Osteocyte (in vitro differentiated cells): ENCODE measurements around the gene PDE4B. TPM values are rescaled to one million over a fixed set of nuclear protein-coding genes. Genes with fewer than 3 reads are reported as not detected.

Source experiments
- DNase-seq: peaks from one replicate; pipeline ENCODE4 v3.0.0; 2021; ENCODE audit warnings: mixed read lengths; ENCODE audit not compliant: unreplicated experiment; ENCODE audit errors: extremely low spot score
- H3K27ac Mint-ChIP-seq: one replicate; pipeline ENCODE4 v1.8.0; 2021; ENCODE audit warnings: mild to moderate bottlenecking, mixed read lengths; ENCODE audit not compliant: unreplicated experiment
- H3K27me3 Mint-ChIP-seq: one replicate; pipeline ENCODE4 v1.8.0; 2021; ENCODE audit warnings: mixed read lengths; ENCODE audit not compliant: unreplicated experiment
- H3K36me3 Mint-ChIP-seq: one replicate; pipeline ENCODE4 v1.8.0; 2021; ENCODE audit warnings: mixed read lengths; ENCODE audit not compliant: unreplicated experiment
- H3K4me1 Mint-ChIP-seq: one replicate; pipeline ENCODE4 v1.8.0; 2021; ENCODE audit warnings: mixed read lengths; ENCODE audit not compliant: unreplicated experiment
- H3K4me3 Mint-ChIP-seq: one replicate; pipeline ENCODE4 v1.8.0; 2021; ENCODE audit warnings: mild to moderate bottlenecking, moderate library complexity, mixed read lengths; ENCODE audit not compliant: unreplicated experiment
- H3K9me3 Mint-ChIP-seq: one replicate; pipeline ENCODE4 v1.8.0; 2021; ENCODE audit warnings: mixed read lengths; ENCODE audit not compliant: unreplicated experiment
- CTCF ChIP-seq: fragments of 200-600 bp; sonication (generic); IDR thresholded peaks from 2 replicates; pipeline ENCODE4 v1.5.0; 2021; ENCODE audit warnings: antibody characterized with exemption, mild to moderate bottlenecking, moderate library complexity
- total RNA-seq: library from RNA; stranded (reverse); gene quantifications from 2 replicates; pipeline ENCODE4 v1.2.1, GENCODE V29; 2021

The PDE4B gene
- total RNA-seq, 1 donor from 2014 or later: 53.1 TPM

- TF ChIP-seq CTCF: no peak
- no peak overlapping the region for H3K27ac Mint-ChIP-seq
- peaks cover 8% of the 10 kb centered on the region for H3K9me3 Mint-ChIP-seq
- peaks cover 3% of the 10 kb centered on the region for H3K27me3 Mint-ChIP-seq
- H3K4me3 Mint-ChIP-seq: no peak overlapping the region
- H3K4me1 Mint-ChIP-seq: no peaks in the 10 kb centered on the region
- no peaks in the 10 kb centered on the region for H3K36me3 Mint-ChIP-seq
- DNase-seq: no peak
Measured at GRCh38 chr1:66033781-66034180, 241.1 kb downstream of the PDE4B start.

GRCh38 chr1:66035616-66036245 lies 243.0 kb downstream of the PDE4B start:
- DNase-seq: no peak
- Mint-ChIP-seq H3K4me1 (no peaks in the 10 kb centered on the region), H3K36me3 (no peaks in the 10 kb centered on the region), H3K9me3 (no peaks in the 10 kb centered on the region), H3K27ac (no peak overlapping the region), H3K4me3 (no peak overlapping the region), H3K27me3 (peaks cover 9% of the 10 kb centered on the region)
- no peak for TF ChIP-seq CTCF

GRCh38 chr1:66041654-66042053 lies 249.0 kb downstream of the PDE4B start:
- DNase-seq: no peak
- H3K27me3 Mint-ChIP-seq: peaks cover 13% of the 10 kb centered on the region
- no peaks in the 10 kb centered on the region for H3K36me3 Mint-ChIP-seq
- H3K4me3 Mint-ChIP-seq: no peak overlapping the region
- no peak for TF ChIP-seq CTCF
- H3K27ac Mint-ChIP-seq: no peak overlapping the region
- H3K4me1 Mint-ChIP-seq: no peaks in the 10 kb centered on the region
- H3K9me3 Mint-ChIP-seq: no peaks in the 10 kb centered on the region

GRCh38 chr1:66043186-66043585 lies 250.5 kb downstream of the PDE4B start:
- H3K9me3 Mint-ChIP-seq: no peaks in the 10 kb centered on the region
- no peak overlapping the region for H3K4me3 Mint-ChIP-seq
- H3K4me1 Mint-ChIP-seq: no peaks in the 10 kb centered on the region
- no peaks in the 10 kb centered on the region for H3K36me3 Mint-ChIP-seq
- peaks cover 13% of the 10 kb centered on the region for H3K27me3 Mint-ChIP-seq
- no peak for TF ChIP-seq CTCF
- H3K27ac Mint-ChIP-seq: no peak overlapping the region
- DNase-seq: no peak

DNA sequence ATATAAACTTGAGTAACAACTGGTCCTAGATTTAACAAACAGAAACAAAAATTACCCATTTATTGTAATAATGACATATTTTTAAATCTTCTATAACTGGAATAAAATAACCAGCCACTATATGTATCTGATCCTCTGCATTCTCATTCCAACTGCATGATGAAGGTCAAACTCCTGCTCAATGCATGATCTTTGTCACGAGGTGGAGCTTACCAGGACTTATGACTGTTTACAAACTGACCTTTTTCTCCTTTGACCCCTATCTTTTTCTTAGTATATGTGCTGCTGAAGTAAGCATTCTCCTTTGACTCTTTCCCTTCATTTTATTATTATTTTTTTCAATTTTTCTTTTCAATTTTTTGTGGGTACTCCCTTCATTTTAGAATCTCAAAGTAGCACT lies 252.2 kb downstream of the PDE4B start:
- Mint-ChIP-seq H3K27me3 (peaks cover 11% of the 10 kb centered on the region), H3K9me3 (no peaks in the 10 kb centered on the region), H3K27ac (no peak overlapping the region), H3K36me3 (no peaks in the 10 kb centered on the region), H3K4me1 (no peaks in the 10 kb centered on the region), H3K4me3 (no peak overlapping the region)
- TF ChIP-seq CTCF: no peak
- no peak for DNase-seq
